HEK293 (cell line): ENCODE measurements around the gene UMOD.
"Not testable (repeated sequence)": the region's sequence is repeated elsewhere in the genome, so short reads cannot be mapped to it uniquely, and the experiment has no call there.

Source experiments
- BCL11A ChIP-seq: fragments of 450-650 bp; formaldehyde crosslinking; IDR thresholded peaks from 2 replicates; pipeline ENCODE4 v1.5.1; 2016; ENCODE audit warnings: low read depth, missing biosample characterization, missing genetic modification characterization
- CTCF ChIP-seq: fragments of 450-650 bp; formaldehyde crosslinking; IDR thresholded peaks from 2 replicates; pipeline ENCODE4 v1.5.1; 2016; ENCODE audit warnings: missing biosample characterization, missing genetic modification characterization
- EGR2 ChIP-seq: fragments of 450-650 bp; formaldehyde crosslinking; IDR thresholded peaks from 2 replicates; pipeline ENCODE4 v1.5.1; 2016; ENCODE audit warnings: low read depth, missing biosample characterization, missing genetic modification characterization
- IKZF3 ChIP-seq: fragments of 450-650 bp; IDR thresholded peaks from 2 replicates; pipeline ENCODE4 v1.5.0; 2018; ENCODE audit warnings: missing biosample characterization, mild to moderate bottlenecking, missing genetic modification characterization, moderate library complexity
- PRDM10 ChIP-seq: fragments of 450-650 bp; formaldehyde crosslinking; IDR thresholded peaks from 2 replicates; pipeline ENCODE4 v1.5.1; 2016; ENCODE audit warnings: missing biosample characterization, missing genetic modification characterization
- REST ChIP-seq: fragments of 450-650 bp; formaldehyde crosslinking; IDR thresholded peaks from 2 replicates; pipeline ENCODE4 v1.5.1; 2016; ENCODE audit warnings: missing biosample characterization, missing genetic modification characterization
- YY1 ChIP-seq: fragments of 450-650 bp; formaldehyde crosslinking; IDR thresholded peaks from 2 replicates; pipeline ENCODE4 v1.5.1; 2018; ENCODE audit warnings: missing biosample characterization, missing genetic modification characterization
- ZBTB49 ChIP-seq: fragments of 450-650 bp; formaldehyde crosslinking; IDR thresholded peaks from 2 replicates; pipeline ENCODE4 v1.5.1; 2016; ENCODE audit warnings: missing biosample characterization, missing genetic modification characterization, low read depth
- ZEB2 ChIP-seq: fragments of 450-650 bp; formaldehyde crosslinking; IDR thresholded peaks from 2 replicates; pipeline ENCODE4 v1.5.1; 2016; ENCODE audit warnings: missing biosample characterization, missing genetic modification characterization
- ZNF138 ChIP-seq: fragments of 450-650 bp; formaldehyde crosslinking; IDR thresholded peaks from 2 replicates; pipeline ENCODE4 v1.5.1; 2016; ENCODE audit warnings: missing biosample characterization, missing genetic modification characterization, borderline replicate concordance
- ZNF274 ChIP-seq, 2 experiments: fragments of 200-500 bp in 1 of 2; fragments of 450-650 bp in 1 of 2; sonication (Bioruptor generic) in 1 of 2; formaldehyde crosslinking in 1 of 2; IDR thresholded peaks; 2 replicates each; pipeline versions ENCODE4 v1.5.1 to v1.6.1; 2014 to 2016; ENCODE audit warnings: borderline replicate concordance in 1 of 2, inconsistent platforms in 1 of 2, low read length in 1 of 2, missing biosample characterization in 1 of 2, missing genetic modification characterization in 1 of 2
- ZNF398 ChIP-seq: fragments of 450-650 bp; formaldehyde crosslinking; IDR thresholded peaks from 2 replicates; pipeline ENCODE4 v1.5.1; 2017; ENCODE audit warnings: missing biosample characterization, missing genetic modification characterization
- ZNF416 ChIP-seq: fragments of 450-650 bp; formaldehyde crosslinking; IDR thresholded peaks from 2 replicates; pipeline ENCODE4 v1.5.1; 2016; ENCODE audit warnings: missing biosample characterization, missing genetic modification characterization
- ZNF514 ChIP-seq: fragments of 450-650 bp; formaldehyde crosslinking; IDR thresholded peaks from 2 replicates; pipeline ENCODE4 v1.5.1; 2016; ENCODE audit warnings: missing biosample characterization, missing genetic modification characterization

- TF ChIP-seq CTCF (tag by site-specific recombination); ZNF274 (IDR thresholded peaks at IDR 0.05; ENCODE audit: low read length); ZNF274 (tag by site-specific recombination; IDR thresholded peaks at IDR 0.05; ENCODE audit: borderline replicate concordance); ZBTB49 (tag by site-specific recombination); ZNF416 (tag by site-specific recombination); IKZF3 (tag by site-specific recombination); BCL11A (tag by site-specific recombination); ZNF514; ZEB2 (tag by site-specific recombination); ZNF398 (tag by site-specific recombination); ZNF138; YY1 (tag by site-specific recombination); EGR2; REST (tag by site-specific recombination); PRDM10 (tag by site-specific recombination): not testable (repeated sequence)
Observed at GRCh38 chr16:20321051-20321450, 31.5 kb downstream of the UMOD start.
